ENCODE data around the gene MRPS22.

- no peak for TF ChIP-seq CTCF (IDR thresholded peaks at IDR 0.05)
- TF ChIP-seq POLR2AphosphoS5 (IDR thresholded peaks at IDR 0.05): no peak
These were observed 26.6 kb upstream of the MRPS22 start for GRCh38 chr3:139317215-139317614.
